CMK (cell line): ENCODE results near the gene AQP12A.
"Not testable (repeated sequence)": the region's sequence is repeated elsewhere in the genome, so short reads cannot be mapped to it uniquely, and the experiment has no call there.

Experiments
- DNase-seq: peaks from one replicate; pipeline ENCODE4 v3.0.0-alpha.2; 2010; ENCODE audit warnings: low read depth

Gene AQP12A

GRCh38 chr2:240659883-240660282 is 31.8 kb upstream of the AQP12A start:
- DNase-seq = not testable (repeated sequence)

DNA sequence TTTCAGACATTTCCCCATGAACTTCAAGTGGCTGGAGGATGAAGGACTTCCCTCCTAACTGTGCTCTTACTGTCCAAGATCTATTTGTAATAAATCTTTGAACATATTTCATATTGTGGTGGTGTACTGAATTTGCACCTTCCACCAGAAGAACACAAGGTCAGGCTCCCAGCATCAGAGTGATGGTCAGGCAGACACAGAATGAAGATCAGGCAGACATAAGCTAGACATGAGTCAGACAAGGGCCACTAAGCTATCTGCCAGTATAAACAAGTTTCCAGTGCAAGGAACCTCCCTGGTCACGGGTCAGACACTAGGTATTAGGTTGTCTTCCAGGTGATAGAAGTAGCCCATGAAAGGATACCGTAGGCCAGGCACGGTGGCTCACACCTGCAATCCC is 29.0 kb upstream of the AQP12A start:
- no peak for DNase-seq

GRCh38 chr2:240663546-240664190 is 28.0 kb upstream of the AQP12A start:
- DNase-seq = no peak

- no peak for DNase-seq
These were observed 27.0 kb upstream of the AQP12A start for GRCh38 chr2:240664622-240665021.

GRCh38 chr2:240670402-240670801 is 21.3 kb upstream of the AQP12A start:
- DNase-seq = no peak

GRCh38 chr2:240670950-240671349 is 20.7 kb upstream of the AQP12A start:
- no peak for DNase-seq

- DNase-seq = no peak
These were observed 19.5 kb upstream of the AQP12A start for GRCh38 chr2:240672076-240672700.

DNA sequence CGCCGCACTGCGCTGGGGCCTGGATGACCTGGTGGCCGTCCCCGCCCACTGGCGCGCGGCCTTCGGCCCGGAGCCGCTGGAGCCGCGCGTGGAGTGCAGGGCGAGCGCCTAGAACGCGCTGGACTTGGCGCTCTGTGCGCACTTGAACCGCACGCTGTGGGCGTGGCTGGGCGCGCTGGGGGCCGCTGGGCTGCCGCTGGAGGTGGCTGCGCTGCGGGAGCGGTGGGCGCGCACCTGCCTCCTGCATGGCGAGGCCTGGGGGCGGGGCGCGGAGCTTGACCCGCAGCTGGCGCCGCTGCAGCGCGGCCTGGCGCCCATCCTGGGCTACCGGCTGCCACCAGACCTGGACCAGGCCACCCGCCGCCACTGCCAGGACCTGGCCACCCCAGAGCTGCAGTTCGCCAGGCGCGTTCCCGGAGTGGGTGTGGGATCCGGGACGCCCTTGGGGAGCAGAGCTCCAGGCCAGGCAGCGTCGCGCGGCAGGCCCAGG is 18.9 kb upstream of the AQP12A start:
- DNase-seq = no peak

GRCh38 chr2:240674461-240675184 is 17.0 kb upstream of the AQP12A start:
- not testable (repeated sequence) for DNase-seq

GRCh38 chr2:240675345-240675744 is 16.3 kb upstream of the AQP12A start:
- DNase-seq = not testable (repeated sequence)

GRCh38 chr2:240678043-240678442 is 13.6 kb upstream of the AQP12A start:
- not testable (repeated sequence) for DNase-seq

DNA sequence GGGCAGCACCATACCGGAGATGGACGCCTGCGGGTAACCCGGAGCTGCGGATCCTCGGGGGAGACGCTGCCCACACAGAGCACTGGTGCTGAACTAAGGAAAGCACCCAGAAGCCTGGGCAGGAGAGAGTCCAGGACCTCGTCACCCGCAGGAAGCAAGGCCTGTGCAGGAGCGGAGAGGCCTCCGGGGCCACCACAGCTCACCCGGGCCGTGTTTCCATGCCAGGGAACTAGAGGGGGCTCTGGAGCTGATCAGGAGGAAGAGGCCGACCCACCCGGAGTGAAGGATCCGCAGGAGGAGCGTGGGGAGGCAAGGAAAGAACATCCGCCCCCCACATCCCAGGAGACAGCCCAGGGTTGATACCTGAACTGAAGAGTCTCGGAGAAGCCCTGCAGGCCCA is 12.8 kb upstream of the AQP12A start:
- DNase-seq = not testable (repeated sequence)

DNA sequence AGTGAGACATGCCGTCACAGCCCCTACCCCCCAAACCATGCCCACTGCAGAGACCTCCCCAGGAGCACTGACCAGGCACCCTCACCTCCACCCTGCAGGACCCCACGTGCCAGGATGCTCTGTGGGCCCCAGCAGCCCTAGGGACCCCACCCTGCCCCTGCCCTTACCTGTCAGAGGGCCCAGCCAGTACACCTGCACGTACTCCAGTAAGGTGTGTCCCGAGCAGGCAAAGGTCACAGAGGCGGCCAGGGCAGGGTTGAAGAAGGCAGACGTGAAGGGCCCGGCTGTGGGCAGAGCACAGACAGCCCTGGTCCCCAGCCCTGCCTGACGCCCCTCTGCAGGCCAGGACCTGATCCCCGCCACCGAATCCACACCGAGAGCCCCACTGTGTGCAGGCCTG is 11.5 kb upstream of the AQP12A start:
- not testable (repeated sequence) for DNase-seq

GRCh38 chr2:240682431-240683224 is 9.0 kb upstream of the AQP12A start, which contains the start of gene AQP12B:
AQP12B (minus strand) TSS chr2:240682885; CDS start chr2:240682837, 48 bp downstream.
- not testable (repeated sequence) for DNase-seq

DNA sequence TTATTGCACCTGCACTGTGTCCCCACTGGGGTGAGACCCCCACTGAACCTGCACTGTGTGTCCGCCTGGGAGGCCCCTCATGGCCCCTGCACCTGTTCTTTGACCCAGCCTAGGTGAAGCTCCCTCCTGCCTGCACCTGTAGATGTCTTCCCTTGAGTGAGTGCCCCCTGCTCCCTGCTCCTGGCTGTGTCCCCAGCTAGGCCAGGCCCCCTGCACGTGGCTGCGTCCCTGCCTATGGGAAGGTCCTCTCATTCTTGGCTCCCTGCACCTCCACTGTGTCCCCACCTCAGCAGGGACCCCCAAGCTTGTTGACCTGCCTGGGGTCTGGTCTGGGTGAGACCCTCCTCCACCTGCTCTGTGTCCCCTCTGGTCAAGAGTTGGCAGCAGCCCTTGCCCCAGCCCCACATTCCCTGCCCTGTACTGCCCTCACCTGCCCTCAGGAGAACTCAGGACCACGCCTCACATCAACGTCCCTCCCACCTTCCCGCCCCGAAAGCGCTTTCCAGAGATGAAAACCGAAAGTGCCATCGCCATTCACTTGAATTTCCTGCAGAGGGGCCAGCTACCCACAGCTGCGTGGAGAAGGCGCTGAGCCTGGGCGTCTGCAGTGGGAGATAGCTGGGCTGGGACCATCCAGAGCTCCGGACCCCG is 8.2 kb upstream of the AQP12A start:
- DNase-seq = not testable (repeated sequence)

GRCh38 chr2:240683980-240684728 is 7.5 kb upstream of the AQP12A start:
- not testable (repeated sequence) for DNase-seq

DNA sequence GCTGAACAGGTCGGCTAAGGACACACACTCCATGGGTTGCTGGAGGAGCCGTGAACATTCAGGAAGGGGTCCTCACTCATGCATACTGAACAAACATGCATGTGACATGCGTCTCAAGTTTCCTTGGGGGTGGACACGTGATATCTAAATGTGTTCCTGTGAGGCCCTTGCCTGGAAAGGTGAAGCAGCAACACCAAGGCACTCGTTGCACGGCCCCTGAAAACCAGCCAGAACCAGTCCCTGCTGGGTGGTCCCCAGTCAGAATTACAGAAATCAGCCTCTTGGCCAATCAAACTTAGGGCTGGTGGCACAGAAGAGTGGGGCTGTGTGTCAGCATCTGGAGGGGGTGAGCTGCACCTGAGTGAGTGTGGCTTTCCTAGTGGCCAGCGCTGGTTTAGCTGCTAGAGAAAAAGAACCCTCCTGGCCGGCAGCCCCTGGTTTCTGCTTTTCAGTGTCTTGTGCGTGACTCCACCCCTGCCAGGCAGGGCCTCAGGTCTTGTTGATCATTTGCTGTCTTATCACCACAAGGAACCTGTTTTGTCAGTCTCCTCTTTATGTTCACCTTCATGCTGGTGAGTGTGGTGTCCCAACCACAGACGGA is 5.8 kb upstream of the AQP12A start:
- no peak for DNase-seq

GRCh38 chr2:240686460-240686859 is 5.2 kb upstream of the AQP12A start:
- DNase-seq = no peak

- no peak for DNase-seq
These were observed 4.5 kb upstream of the AQP12A start for GRCh38 chr2:240687045-240687740.
